Pancreas (tissue), 10 donors: ENCODE data around the gene PSG7. TPM values are rescaled to one million over a fixed set of nuclear protein-coding genes. Genes with fewer than 3 reads are reported as not detected.
"Not testable (repeated sequence)": the region's sequence is repeated elsewhere in the genome, so short reads cannot be mapped to it uniquely, and the experiment has no call there.

Experiments used
- ATAC-seq, 4 donors: fragments of 200-7000 bp; cut with Tn5 transposase; one replicate each; pipeline versions ENCODE4 v1.8.0 to v1.9.1; 2020; ENCODE audit warnings: mild to moderate bottlenecking in 4 of 4, moderate library complexity in 4 of 4
- DNase-seq, 6 donors: peaks; one replicate each; pipeline ENCODE4 v3.0.0-alpha.2; 2020
- FAIRE-seq: peaks from 2 replicates; lab custom pipeline; 2012; peaks lifted over from hg19 to GRCh38; lab: Jason Lieb, UNC
- H3K27ac ChIP-seq, 4 donors: fragments of 200-600 bp; sonication (generic); 1 replicate in 3 of 4; 2 replicates in 1 of 4; pipeline versions ENCODE4 v1.5.0 to v1.8.0; 2020
- H3K27me3 ChIP-seq, 4 donors: fragments of 200-600 bp; one replicate each; pipeline ENCODE4 v1.8.0; 2021
- H3K36me3 ChIP-seq, 3 donors: fragments of 200-600 bp; sonication (generic) in 1 of 3; one replicate each; pipeline versions ENCODE4 v1.5.0 to v1.8.0; 2020 to 2021
- H3K4me1 ChIP-seq, 3 donors: fragments of 200-600 bp; one replicate each; pipeline ENCODE4 v1.8.0; 2021
- H3K4me3 ChIP-seq, 4 donors: fragments of 200-600 bp; sonication (generic) in 2 of 4; one replicate each; pipeline versions ENCODE4 v1.5.0 to v1.8.0; 2020 to 2021
- H3K9me3 ChIP-seq, 4 donors: fragments of 200-600 bp; one replicate each; pipeline ENCODE4 v1.8.0; 2021
- WGBS, 2 donors: extraction: QIAGEN DNeasy Blood & Tissue Kit; methylation state at CpG; one replicate each; pipeline ENCODE4 v1.1.7; 2013; 5-methylcytosine and 5-hydroxymethylcytosine counted together
- intact Hi-C, 3 donors: fragments of 100-400 bp; cut with DNase I; formaldehyde crosslinking; loops; one replicate each; pipeline versions ENCODE4 v1.11.1 to v1.14.2; 2022
- polyA plus RNA-seq, 2 donors: library from polyadenylated mRNA; stranded (reverse); fragments of 200-250 nt; gene quantifications; one replicate each; pipeline ENCODE4 v1.2.3, GENCODE V29; 2013
- total RNA-seq, 6 donors: library from RNA; stranded (reverse); fragmentation: NEBNext Ultra II Directional in 4 of 6; extraction: Animal tissue kit (Norgen Biotek cat#: 25700) in 4 of 6; gene quantifications; one replicate each; pipeline versions ENCODE4 v1.2.1 to v1.2.4, GENCODE V29; 2021 to 2023
- TF ChIP-seq, protein P1 (sequence below), 4 donors: fragments of 200-600 bp; sonication (generic) in 3 of 4; IDR thresholded peaks; one replicate each; pipeline versions ENCODE4 v1.5.0 to v1.8.0; 2021; ENCODE audit warnings: antibody characterized with exemption in 4 of 4
- donor health status: healthy with polysubstance abuse.
- donor health status: DM: no; HTN: no; CAD: no; lungs with moderate emphysema.
- donor health status: DM: no; HTN: no; CAD: no.
- donor health status: control.
- donor health status: control.
- donor health status: Bipolar disorder and iron deficiency.
- donor health status: DM: yes; HTN: yes; CAD: no.
- donor health status: DM: no; HTN: no; CAD: no.
- donor health status: DM: no; HTN: no; CAD: no.
- donor health status: DM: yes; HTN: yes; CAD: no.

Gene PSG7
- total and polyA plus RNA-seq, 8 donors, result not detected

- no peaks in the 10 kb centered on the region for H3K4me1 ChIP-seq
- 37 to 41% methylated on average over 2 of the region's 2 CpGs for WGBS, 2 donors
- H3K36me3 ChIP-seq, result no peaks in the 10 kb centered on the region
- H3K4me3 ChIP-seq, result no peak overlapping the region
- ATAC-seq (no peak), DNase-seq (no peak), FAIRE-seq (no peak)
- TF ChIP-seq, protein P1, sequence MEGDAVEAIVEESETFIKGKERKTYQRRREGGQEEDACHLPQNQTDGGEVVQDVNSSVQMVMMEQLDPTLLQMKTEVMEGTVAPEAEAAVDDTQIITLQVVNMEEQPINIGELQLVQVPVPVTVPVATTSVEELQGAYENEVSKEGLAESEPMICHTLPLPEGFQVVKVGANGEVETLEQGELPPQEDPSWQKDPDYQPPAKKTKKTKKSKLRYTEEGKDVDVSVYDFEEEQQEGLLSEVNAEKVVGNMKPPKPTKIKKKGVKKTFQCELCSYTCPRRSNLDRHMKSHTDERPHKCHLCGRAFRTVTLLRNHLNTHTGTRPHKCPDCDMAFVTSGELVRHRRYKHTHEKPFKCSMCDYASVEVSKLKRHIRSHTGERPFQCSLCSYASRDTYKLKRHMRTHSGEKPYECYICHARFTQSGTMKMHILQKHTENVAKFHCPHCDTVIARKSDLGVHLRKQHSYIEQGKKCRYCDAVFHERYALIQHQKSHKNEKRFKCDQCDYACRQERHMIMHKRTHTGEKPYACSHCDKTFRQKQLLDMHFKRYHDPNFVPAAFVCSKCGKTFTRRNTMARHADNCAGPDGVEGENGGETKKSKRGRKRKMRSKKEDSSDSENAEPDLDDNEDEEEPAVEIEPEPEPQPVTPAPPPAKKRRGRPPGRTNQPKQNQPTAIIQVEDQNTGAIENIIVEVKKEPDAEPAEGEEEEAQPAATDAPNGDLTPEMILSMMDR (IDR thresholded peaks at IDR 0.05), result no peak
- intact Hi-C loops, result no loop called here
- no peaks in the 10 kb centered on the region for H3K9me3 ChIP-seq
- H3K27me3 ChIP-seq, result no peaks in the 10 kb centered on the region
- H3K27ac ChIP-seq, result no peak overlapping the region
Measured at GRCh38 chr19:42926781-42927180, 10.2 kb downstream of the PSG7 start.

DNA sequence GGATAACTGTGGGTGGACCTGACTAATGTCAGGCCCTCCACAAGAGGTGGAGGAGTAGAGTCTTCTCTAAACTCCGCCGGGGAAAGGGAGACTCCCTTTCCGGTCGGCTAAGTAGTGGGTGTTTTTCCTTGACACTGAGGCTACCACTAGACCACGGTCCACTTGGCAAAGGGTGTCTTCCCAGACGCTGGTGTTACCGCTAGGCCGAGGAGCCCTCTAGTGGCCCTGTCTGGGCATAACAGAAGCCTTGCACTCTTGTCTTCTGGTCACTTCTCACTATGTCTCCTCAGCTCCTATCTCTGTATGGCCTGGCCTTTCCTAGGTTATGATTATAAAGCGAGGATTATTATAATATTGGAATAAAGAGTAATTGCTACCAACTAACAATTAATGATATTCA, 13.9 kb downstream of the PSG7 start:
- 34 to 39% methylated on average over 9 of the region's 9 CpGs for WGBS, 2 donors
- H3K4me1 ChIP-seq, ATAC-seq, H3K9me3 ChIP-seq, H3K27ac ChIP-seq, DNase-seq, H3K4me3 ChIP-seq, H3K27me3 ChIP-seq, H3K36me3 ChIP-seq, intact Hi-C loops, FAIRE-seq: not testable (repeated sequence)
- TF ChIP-seq, protein P1 (IDR thresholded peaks at IDR 0.05), result peak in 3 of 4 donors; percentile 10 to 31 (median 19)

DNA sequence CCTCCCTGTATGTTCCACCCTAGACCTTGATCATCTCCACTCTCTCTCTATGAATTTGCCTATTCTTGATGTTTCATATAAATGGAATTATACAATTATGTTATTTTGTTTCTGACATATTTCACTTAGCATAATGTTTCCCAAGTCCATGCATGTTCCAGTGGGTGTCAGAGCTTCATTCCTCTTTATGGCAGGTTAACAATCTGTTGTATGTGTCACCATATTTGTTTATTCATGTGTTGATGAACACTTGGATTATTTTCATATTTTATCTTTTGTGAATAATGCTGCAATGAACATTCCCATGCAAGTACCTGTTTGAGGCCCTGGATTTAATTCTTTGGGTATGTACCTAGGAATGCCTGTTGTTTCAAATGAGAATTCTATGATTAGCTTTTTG, 16.0 kb downstream of the PSG7 start:
- ATAC-seq, FAIRE-seq, H3K4me1 ChIP-seq: not testable (repeated sequence)

DNA sequence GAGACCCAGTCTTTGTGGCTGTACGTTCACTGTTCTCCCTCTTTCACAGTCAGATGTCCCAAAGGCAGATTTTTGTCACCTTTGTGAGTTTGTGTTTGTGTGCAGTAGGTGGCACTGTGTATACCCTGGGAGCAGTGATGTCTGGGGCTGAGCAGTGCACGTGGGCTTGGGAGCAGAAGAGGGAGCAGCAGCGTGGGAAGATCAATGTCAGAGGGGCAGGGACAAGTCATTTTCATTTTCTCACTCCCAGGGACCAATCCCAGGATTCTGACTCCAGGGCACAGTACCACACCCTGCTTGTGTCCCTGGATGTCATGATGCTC, 17.3 kb downstream of the PSG7 start:
- WGBS, 2 donors, result 4 to 7% methylated on average over 3 of the region's 3 CpGs

More for the DNA sequence above, 16.0 kb downstream of the PSG7 start:
- H3K36me3 ChIP-seq, H3K9me3 ChIP-seq, H3K4me3 ChIP-seq, H3K27ac ChIP-seq, DNase-seq, H3K27me3 ChIP-seq, intact Hi-C loops: not testable (repeated sequence)

GRCh38 chr19:42919070-42919756, 17.8 kb downstream of the PSG7 start:
- H3K27ac ChIP-seq, FAIRE-seq: not testable (repeated sequence)

More for the DNA sequence above, 17.3 kb downstream of the PSG7 start:
- no peaks in the 10 kb centered on the region for H3K36me3 ChIP-seq
- no peak overlapping the region for H3K27ac ChIP-seq
- no peaks in the 10 kb centered on the region for H3K27me3 ChIP-seq
- no peak overlapping the region for H3K4me3 ChIP-seq
- no peak for FAIRE-seq
- intact Hi-C loops, result no loop called here
- DNase-seq, result no peak
- H3K9me3 ChIP-seq, result no peaks in the 10 kb centered on the region
- TF ChIP-seq, protein P1 (IDR thresholded peaks at IDR 0.05), result no peak
- ATAC-seq, result no peak
- no peaks in the 10 kb centered on the region for H3K4me1 ChIP-seq

GRCh38 chr19:42918377-42919069, 18.5 kb downstream of the PSG7 start:
- 53 to 82% methylated on average over 15 of the region's 15 CpGs for WGBS, 2 donors
- H3K4me1 ChIP-seq, H3K9me3 ChIP-seq, intact Hi-C loops, H3K4me3 ChIP-seq, FAIRE-seq, H3K36me3 ChIP-seq, ATAC-seq, H3K27me3 ChIP-seq, H3K27ac ChIP-seq, DNase-seq: not testable (repeated sequence)

More at GRCh38 chr19:42919070-42919756, 17.8 kb downstream of the PSG7 start:
- H3K27me3 ChIP-seq, intact Hi-C loops, H3K36me3 ChIP-seq, ATAC-seq, H3K9me3 ChIP-seq, DNase-seq, H3K4me1 ChIP-seq, H3K4me3 ChIP-seq: not testable (repeated sequence)
- TF ChIP-seq, protein P1 (IDR thresholded peaks at IDR 0.05), result peak in 2 of 4 donors; percentile 8 to 11
- 55 to 68% methylated on average over 25 to 26 of the region's 26 CpGs for WGBS, 2 donors

DNA sequence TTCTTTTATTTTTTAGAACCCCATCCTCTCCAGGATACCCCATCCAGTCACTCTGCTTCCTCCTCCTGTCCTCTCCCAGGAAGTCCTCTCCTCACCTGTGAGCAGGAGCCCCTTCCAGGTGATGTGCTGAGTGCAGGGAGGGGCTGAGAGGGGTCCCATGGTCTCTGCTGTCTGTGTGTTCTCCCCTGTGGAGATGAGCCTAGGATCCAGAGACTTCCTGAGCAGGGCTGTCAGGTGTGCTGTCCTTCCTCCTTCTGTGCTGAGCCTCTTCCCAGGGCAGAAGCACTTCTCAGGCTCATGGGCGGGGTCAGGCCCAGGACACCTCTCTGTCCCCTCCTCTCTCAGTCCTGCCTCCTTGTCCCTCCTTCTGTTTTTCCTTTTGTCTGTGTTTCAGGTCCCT, 19.4 kb downstream of the PSG7 start, which contains the start of gene PSG6:
TSS of gene PSG6 (minus strand) at position 261 of the 400 bp plus-strand sequence. CDS start at position 159, 102 bp downstream.
- ATAC-seq, H3K4me3 ChIP-seq, H3K4me1 ChIP-seq, H3K36me3 ChIP-seq, H3K9me3 ChIP-seq, H3K27ac ChIP-seq, H3K27me3 ChIP-seq, FAIRE-seq, DNase-seq, intact Hi-C loops: not testable (repeated sequence)
- WGBS, 2 donors, result 44 to 77% methylated on average over 1 of the region's 1 CpG

- ATAC-seq, DNase-seq, H3K27me3 ChIP-seq, H3K27ac ChIP-seq, H3K4me3 ChIP-seq, intact Hi-C loops, FAIRE-seq, H3K36me3 ChIP-seq, H3K4me1 ChIP-seq, H3K9me3 ChIP-seq: not testable (repeated sequence)
- WGBS, 2 donors, result 51 to 81% methylated on average over 1 of the region's 1 CpG
Measured at GRCh38 chr19:42916931-42917330, 20.1 kb downstream of the PSG7 start.
